GM12864 (cell line): ENCODE results near the gene KRT28.

Source experiments
- DNase-seq: peaks from one replicate; pipeline ENCODE4 v3.0.0-alpha.2; 2011; ENCODE audit warnings: low read depth
- H3K4me3 ChIP-seq: 2 replicates; pipeline ENCODE4 v1.5.1; 2011; ENCODE audit warnings: mild to moderate bottlenecking, low read depth, low read length, control low read depth
- TF ChIP-seq, protein P1 (sequence below): IDR thresholded peaks from 2 replicates; pipeline ENCODE4 v1.5.1; 2011; ENCODE audit warnings: low read depth, mild to moderate bottlenecking, moderate library complexity, low read length, control low read depth, inconsistent platforms; ENCODE audit errors: missing control alignments

The KRT28 gene

DNA sequence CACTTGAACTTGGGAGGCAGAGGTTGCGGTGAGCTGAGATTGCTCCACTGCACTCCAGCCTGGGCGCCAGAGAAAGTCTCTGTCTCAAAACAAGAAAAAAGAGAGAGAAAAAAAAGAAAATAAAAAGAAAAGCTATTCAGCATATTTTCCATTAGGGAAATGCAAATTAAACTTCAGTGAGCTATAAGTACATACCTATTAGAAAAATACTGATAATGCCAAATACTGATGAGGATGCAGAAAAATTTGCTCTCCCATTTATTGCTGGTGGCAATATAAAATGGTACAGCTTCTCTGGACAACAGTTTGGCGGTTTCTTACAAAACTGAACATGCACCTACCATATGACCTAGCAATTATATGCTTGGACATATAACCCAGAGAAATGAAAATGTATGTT, 12.9 kb upstream of the KRT28 start:
- DNase-seq: no peak
- TF ChIP-seq, protein P1, sequence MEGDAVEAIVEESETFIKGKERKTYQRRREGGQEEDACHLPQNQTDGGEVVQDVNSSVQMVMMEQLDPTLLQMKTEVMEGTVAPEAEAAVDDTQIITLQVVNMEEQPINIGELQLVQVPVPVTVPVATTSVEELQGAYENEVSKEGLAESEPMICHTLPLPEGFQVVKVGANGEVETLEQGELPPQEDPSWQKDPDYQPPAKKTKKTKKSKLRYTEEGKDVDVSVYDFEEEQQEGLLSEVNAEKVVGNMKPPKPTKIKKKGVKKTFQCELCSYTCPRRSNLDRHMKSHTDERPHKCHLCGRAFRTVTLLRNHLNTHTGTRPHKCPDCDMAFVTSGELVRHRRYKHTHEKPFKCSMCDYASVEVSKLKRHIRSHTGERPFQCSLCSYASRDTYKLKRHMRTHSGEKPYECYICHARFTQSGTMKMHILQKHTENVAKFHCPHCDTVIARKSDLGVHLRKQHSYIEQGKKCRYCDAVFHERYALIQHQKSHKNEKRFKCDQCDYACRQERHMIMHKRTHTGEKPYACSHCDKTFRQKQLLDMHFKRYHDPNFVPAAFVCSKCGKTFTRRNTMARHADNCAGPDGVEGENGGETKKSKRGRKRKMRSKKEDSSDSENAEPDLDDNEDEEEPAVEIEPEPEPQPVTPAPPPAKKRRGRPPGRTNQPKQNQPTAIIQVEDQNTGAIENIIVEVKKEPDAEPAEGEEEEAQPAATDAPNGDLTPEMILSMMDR: no peak
- no peak overlapping the region for H3K4me3 ChIP-seq

DNA sequence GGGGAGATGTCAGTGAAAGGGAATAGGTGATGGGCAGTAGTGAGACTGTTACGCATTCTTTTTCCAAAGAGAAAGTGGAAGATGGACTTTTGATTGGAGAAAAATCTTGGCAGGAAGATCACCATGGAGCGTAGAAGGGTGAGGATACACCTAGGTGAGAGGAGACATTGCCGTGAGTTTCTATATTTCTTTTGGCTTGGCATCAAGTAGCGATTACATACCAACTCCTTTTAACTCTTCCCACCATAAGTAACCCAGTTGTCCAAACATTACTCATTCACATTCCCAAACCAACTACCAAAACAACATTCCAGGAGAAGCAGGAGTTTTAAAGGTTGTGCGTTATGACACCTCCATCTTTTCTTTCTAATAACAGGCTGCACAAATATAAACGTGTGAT, 10.7 kb upstream of the KRT28 start:
- TF ChIP-seq, protein P1: no peak
- no peak for DNase-seq
- H3K4me3 ChIP-seq: no peak overlapping the region

DNA sequence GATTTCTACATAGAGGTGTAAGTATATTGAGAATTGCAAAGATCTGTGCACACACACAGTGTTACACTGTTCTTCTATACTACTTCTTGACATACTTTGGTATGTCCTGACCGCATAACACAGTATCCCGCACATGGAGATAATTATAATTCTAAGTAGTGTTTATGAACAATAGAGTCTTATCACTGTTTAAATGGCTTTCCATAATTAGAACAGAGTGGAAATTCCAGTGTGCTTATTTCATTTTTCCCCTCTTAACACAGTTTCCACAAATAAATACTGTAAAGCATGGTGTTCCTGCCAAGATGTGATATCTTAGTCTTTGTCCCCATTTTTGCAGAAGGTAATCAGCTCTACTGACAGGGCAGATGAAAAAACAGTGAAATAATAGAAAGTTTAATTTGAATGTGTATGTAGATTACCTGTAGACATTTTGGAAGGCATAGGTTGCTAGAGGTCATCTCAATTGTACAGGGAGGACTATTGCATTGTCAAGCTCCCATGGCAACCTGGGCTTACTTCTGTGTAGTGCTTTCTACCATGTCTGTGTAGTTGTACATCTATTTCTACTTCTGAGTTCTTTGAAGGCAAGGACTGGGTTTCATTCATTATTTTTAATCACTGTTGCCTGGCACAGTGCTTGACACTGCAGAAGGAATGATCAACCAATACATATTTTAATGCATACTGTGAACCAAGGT, 10.1 kb upstream of the KRT28 start:
- H3K4me3 ChIP-seq: no peak overlapping the region
- TF ChIP-seq, protein P1: no peak
- DNase-seq: no peak

DNA sequence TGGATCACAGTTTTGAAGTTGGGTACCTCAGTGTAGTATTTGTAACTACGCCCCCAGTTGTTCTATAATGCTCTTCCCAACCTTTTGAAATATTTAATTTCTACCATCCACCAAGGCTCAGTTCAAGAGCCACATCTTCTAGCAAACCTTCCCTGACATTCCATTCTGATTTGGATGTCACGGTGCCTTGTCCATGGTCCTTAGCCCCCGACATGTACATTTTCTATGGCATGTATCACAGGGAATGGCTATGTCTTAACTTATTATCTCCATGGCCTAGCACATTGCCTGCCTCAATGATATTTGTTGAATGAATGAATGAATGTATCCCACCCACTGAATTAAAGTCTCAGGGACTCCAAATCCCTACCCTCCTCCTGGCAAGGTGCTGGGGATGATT, 6.4 kb upstream of the KRT28 start:
- DNase-seq: no peak
- TF ChIP-seq, protein P1: no peak
- H3K4me3 ChIP-seq: no peak overlapping the region

DNA sequence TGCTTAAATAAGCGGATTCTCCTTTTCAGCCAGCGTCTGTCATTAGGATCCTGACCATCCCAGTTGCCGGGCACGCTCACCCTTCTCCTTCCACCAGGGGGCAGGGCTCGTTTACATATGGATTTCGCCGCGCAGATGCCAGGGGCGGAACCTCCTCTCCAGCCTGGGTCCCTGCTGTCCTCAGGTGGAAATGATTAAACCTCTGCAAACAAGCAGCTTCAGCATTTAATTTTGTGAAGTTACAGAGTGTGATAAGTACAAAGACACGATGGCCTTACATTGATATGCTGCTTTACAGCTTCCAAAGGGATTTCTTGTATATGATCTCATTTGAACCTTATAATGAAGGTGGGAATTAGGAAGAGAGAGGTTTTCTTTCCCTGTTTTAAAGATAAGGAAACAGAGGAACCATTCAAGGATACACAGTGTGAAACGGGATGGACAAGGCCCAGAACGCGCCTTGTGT, 3.9 kb upstream of the KRT28 start:
- TF ChIP-seq, protein P1: peak; percentile 76
- DNase-seq: peak; percentile 12
- H3K4me3 ChIP-seq: no peak overlapping the region

DNA sequence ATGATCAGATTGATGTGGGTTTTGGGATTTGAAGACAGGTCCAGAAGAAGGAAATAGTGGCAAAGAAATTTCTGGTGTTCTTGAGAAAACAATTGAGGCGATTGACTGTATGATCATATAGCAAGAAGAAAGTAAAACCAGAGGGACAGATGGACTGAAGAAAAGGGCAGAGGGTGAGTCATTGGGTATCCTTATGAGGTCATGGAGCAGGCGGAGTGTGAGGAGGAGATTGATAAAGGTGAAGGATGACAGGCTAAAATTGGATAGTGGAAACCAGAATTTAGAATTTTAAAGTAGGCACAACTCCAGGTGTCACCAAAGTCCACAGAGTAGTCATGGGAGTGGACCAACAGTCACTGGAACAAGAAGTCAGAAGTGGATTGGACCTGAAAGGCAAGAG, 1.4 kb upstream of the KRT28 start:
- no peak for DNase-seq
- H3K4me3 ChIP-seq: no peak overlapping the region
- TF ChIP-seq, protein P1: no peak

DNA sequence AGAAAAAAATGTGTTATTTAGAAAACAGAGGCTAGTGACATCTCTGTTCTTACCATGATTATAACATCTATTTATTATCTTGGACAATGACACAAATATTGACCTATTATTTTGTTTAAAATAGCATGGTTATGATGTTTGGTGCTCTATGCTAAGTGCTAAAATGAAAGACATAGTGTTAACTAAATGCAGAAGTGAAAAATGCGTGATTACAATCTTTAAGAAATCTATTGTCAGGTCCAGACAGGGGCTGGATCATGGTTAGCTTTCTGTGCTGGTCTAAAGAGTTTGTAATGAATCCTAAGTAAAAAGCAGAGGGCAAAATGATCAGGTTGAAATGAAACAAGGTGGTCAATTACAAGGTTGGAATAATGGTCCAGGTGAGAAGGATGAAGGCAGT, 622 bp upstream of the KRT28 start:
- no peak for DNase-seq
- TF ChIP-seq, protein P1: no peak

More for the DNA sequence above, 622 bp upstream of the KRT28 start:
- no peak overlapping the region for H3K4me3 ChIP-seq
